ENCODE measurements around the gene NDE1.

- TF ChIP-seq ZBTB7A (IDR thresholded peaks at IDR 0.05; ENCODE audit: low read depth), result no peak
- TF ChIP-seq EP300 (IDR thresholded peaks at IDR 0.05; ENCODE audit: borderline replicate concordance), result no peak
Measured at GRCh38 chr16:15764112-15764511, 114.1 kb downstream of the NDE1 start.
